ENCODE measurements around the gene ETFA. TPM values are rescaled to one million over a fixed set of nuclear protein-coding genes. Genes with fewer than 3 reads are reported as not detected.
"Not testable (repeated sequence)": the region's sequence is repeated elsewhere in the genome, so short reads cannot be mapped to it uniquely, and the experiment has no call there.

Gene ETFA
- total RNA-seq, 1 donor from 2014 or later = 31.7 TPM

DNA sequence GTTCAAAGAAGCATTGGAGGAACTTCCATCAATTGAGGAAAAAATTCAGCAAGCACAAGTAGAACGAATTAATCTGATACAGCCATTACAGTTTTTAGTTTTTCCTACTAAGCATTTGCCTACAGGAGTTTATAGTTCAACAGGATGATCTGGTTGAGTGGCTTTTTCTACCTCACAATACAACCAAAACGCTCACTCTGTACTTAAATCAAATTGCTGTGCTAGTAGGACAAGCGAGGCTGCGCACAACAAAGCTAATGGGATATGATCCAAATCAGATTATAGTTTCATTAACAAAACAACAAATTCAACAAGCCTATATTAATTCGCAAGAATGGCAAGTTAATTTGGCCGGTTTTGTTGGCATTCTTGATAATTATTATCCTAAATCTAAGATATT lies 44.2 kb downstream of the ETFA start:
- Histone ChIP-seq H3K4me3 (no peak overlapping the region), H3K4me1 (no peaks in the 10 kb centered on the region), H3K9me3 (peaks cover 7 to 10% of the 10 kb centered on the region in 2 donors), H3K27ac (no peak overlapping the region), H3K36me3 (peaks cover 24 to 86% of the 10 kb centered on the region in 2 donors), H3K27me3 (no peaks in the 10 kb centered on the region)
- intact Hi-C loops (cut with DNase I) = no loop called here
- DNase-seq (ENCODE audit: low spot score in 2 of 2) = no peak
- TF ChIP-seq, protein P1, sequence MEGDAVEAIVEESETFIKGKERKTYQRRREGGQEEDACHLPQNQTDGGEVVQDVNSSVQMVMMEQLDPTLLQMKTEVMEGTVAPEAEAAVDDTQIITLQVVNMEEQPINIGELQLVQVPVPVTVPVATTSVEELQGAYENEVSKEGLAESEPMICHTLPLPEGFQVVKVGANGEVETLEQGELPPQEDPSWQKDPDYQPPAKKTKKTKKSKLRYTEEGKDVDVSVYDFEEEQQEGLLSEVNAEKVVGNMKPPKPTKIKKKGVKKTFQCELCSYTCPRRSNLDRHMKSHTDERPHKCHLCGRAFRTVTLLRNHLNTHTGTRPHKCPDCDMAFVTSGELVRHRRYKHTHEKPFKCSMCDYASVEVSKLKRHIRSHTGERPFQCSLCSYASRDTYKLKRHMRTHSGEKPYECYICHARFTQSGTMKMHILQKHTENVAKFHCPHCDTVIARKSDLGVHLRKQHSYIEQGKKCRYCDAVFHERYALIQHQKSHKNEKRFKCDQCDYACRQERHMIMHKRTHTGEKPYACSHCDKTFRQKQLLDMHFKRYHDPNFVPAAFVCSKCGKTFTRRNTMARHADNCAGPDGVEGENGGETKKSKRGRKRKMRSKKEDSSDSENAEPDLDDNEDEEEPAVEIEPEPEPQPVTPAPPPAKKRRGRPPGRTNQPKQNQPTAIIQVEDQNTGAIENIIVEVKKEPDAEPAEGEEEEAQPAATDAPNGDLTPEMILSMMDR (IDR thresholded peaks at IDR 0.05) = no peak

DNA sequence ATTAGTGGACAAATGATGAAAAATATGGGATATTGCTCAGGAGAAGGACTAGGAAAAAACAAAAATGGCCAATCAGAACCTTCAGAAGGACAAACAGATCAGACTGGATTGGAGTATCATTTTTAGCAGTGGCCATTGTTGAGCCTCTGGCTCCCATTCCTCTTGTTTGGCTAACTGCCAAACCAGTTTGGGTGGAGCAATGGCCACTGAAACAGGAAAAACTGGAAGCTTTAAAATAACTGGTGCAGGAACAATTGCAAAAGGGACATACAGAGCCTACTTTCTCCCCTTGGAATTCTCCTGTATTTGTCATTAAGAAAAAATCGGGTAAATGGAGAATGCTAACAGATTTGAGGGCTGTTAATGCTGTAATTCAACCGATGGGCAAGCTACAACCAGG lies 45.5 kb downstream of the ETFA start:
- H3K27ac ChIP-seq; H3K27me3 ChIP-seq; intact Hi-C loops (cut with DNase I); H3K4me3 ChIP-seq; H3K9me3 ChIP-seq; H3K4me1 ChIP-seq; DNase-seq (ENCODE audit: low spot score in 2 of 2): not testable (repeated sequence)
- peaks cover 28 to 86% of the 10 kb centered on the region in 2 donors for H3K36me3 ChIP-seq

GRCh38 chr15:76260246-76260938 lies 50.9 kb downstream of the ETFA start:
- DNase-seq (ENCODE audit: low spot score in 2 of 2) = no peak
- Histone ChIP-seq H3K27ac (no peak overlapping the region), H3K9me3 (peaks cover 0 to 10% of the 10 kb centered on the region in 2 donors), H3K4me1 (no peaks in the 10 kb centered on the region), H3K27me3 (no peaks in the 10 kb centered on the region), H3K36me3 (peaks cover 39 to 71% of the 10 kb centered on the region in 2 donors), H3K4me3 (no peak overlapping the region)
- intact Hi-C loops (cut with DNase I) = no loop called here
- TF ChIP-seq, protein P1 (IDR thresholded peaks at IDR 0.05) = no peak

GRCh38 chr15:76259392-76259791 lies 51.9 kb downstream of the ETFA start:
- Histone ChIP-seq H3K4me1 (no peaks in the 10 kb centered on the region), H3K9me3 (peaks cover 0 to 10% of the 10 kb centered on the region in 2 donors), H3K27ac (no peak overlapping the region), H3K27me3 (no peaks in the 10 kb centered on the region), H3K36me3 (peaks cover 39 to 61% of the 10 kb centered on the region in 2 donors), H3K4me3 (no peak overlapping the region)
- DNase-seq (ENCODE audit: low spot score in 2 of 2) = no peak
- intact Hi-C loops (cut with DNase I) = no loop called here
- TF ChIP-seq, protein P1 (IDR thresholded peaks at IDR 0.05) = no peak

DNA sequence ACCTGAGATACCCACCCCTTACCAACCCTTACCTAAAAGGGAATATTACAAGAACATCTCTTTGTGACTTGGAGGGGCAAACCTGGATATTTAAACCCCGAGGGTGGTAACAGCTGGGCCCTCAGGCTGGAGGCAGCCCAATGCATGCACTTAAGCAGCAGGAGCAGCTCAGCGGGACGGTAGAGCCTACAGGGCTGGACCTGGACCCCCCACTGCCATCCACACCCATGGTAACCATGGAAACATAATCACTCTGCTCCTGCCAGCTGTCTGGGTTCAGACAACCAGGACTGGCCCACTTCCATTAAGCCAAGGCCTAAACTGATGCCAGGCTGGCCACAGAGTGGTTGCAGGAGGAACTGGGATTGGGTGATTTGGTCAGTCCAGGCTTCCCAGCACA lies 52.8 kb downstream of the ETFA start:
- peaks cover 34 to 52% of the 10 kb centered on the region in 2 donors for H3K36me3 ChIP-seq
- intact Hi-C loops (cut with DNase I) = no loop called here
- no peak for DNase-seq (ENCODE audit: low spot score in 2 of 2)
- TF ChIP-seq, protein P1 (IDR thresholded peaks at IDR 0.05) = no peak
- H3K27me3 ChIP-seq = no peaks in the 10 kb centered on the region
- H3K4me3 ChIP-seq = no peak overlapping the region
- peaks cover 0 to 4% of the 10 kb centered on the region in 2 donors for H3K9me3 ChIP-seq
- no peak overlapping the region for H3K27ac ChIP-seq
- no peaks in the 10 kb centered on the region for H3K4me1 ChIP-seq

DNA sequence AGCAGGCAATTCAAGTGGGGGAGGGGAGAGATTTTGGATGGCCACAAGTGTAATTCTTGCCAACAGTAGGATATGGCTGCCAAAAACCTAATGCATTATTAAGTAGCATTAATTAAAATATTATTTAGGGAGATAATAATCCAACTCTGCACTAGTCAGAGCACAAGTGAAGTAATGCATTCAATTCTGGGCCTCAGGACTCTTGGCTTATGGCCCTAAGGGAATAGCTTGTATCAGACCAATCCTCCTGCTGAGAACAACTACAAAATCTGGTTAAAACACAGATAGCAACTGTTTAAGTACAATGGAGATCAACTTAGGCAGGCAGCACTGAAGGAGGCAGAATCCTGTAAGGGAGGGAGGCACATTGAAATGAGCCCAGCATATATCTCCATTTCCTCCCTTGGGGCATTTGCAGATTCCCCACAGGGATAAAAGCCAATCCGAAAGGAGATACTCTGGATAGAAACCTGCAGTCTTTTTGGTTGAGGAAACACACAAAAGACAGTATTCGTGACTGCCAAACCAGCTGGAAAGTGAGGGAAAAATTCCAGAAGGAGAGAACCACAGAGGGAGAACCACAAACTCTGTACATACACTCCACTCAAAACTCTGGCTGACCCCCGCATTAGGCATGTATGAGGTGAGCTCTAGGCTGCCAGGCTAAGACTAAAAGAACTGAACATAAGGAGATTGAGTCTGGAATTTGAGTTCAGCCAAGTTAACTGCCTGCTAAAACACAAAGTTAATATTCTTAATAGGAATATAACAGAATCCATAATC lies 57.4 kb downstream of the ETFA start:
- TF ChIP-seq, protein P1 (IDR thresholded peaks at IDR 0.05) = no peak
- no peaks in the 10 kb centered on the region for H3K27me3 ChIP-seq
- no peaks in the 10 kb centered on the region for H3K9me3 ChIP-seq
- no peak overlapping the region for H3K27ac ChIP-seq
- no peak for DNase-seq (ENCODE audit: low spot score in 2 of 2)
- H3K36me3 ChIP-seq = peaks cover 4 to 10% of the 10 kb centered on the region in 2 donors
- no peak overlapping the region for H3K4me3 ChIP-seq
- no peaks in the 10 kb centered on the region for H3K4me1 ChIP-seq
- intact Hi-C loops (cut with DNase I) = no loop called here
